ENCODE results near the gene NMRK2.
"Not testable (repeated sequence)": the region's sequence is repeated elsewhere in the genome, so short reads cannot be mapped to it uniquely, and the experiment has no call there.

Gene NMRK2

DNA sequence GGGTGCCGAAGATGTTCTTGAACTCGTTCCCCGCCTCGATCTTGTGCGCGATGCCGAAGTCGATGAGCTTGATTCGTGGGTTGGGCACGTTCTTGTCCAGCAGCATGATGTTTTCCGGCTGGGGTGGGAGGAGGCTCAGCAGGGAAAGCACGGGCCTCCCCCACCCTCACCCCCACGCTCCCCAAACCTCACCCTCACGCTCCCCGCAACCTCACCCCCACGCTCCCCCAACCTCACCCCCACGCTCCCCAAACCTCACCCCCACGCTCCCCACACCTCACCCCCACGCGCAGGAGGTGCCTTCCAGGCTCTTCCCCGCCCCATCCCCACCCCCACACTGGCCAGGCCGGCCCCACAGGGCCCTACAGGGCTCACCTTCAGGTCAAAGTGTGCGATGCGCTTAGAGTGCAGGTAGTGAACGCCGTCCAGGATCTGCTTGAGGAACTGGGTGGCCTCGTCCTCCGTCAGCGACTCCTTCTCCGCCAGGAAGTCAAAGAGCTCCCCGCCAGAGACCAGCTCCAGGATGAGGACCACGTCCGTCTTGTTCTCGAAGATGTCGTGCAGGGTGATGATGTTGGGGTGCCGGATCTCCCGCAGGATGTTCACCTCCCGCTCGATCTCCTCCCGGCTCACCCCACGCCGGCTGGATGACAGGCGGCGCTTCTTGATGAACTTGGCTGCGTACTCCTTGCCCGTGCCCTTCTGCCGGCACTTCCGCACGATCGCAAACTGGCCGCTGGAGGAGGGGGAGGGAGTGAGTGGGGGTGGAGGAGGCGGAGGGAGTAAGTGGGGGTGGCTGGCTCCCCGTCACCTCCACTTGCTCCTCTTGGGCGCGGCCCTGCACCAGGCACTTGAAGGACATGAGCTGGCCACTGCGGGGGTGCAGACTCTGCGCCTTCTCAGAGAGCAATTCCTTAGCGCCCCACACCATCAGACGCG, 31.7 kb downstream of the NMRK2 start:
- no peak for DNase-seq

DNA sequence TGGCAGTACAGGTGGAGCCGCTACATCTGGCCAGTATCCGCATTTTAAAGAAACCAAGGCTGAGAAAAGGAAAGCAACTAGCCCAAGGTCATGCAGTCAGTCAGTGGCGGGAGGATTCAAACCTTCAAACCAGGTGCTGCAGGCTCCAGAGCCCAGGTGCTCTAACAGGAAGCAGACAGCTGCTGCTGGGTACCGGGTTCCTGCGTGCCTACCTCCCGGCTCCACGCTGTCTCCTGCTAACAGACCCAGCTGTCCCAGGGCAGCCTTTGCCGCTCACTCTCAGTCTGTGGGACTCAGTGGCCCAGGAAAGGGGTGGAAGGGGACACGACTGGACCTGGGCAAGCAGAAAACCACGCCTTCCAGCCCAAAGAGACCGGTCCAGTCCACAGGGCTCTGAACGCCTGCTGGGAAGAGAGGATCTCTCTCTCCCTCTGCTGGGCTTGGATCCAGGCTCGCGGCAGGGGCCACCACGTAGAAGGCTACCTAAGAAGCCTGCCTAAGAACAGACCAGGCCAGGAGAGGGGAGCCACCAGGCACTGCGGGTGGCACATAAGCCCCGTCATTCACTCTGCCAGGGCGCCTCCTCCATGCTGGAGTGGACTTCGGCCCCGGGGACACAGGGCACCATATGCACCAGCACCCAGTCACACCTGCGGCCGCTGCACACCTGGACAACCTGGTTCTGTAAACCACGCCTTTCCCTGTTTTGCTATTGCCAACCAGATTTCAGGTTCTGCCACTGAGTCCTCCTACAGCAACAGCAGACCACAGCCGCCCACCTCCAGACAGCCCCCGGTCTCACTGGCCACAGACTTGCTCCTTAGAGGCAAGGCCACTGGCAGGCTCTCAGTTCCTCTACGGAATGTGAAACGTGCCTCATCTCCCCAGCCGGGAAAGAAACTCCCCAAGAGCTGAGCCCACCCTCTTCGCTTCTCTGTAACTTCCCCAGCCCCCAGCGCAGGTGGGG, 33.5 kb downstream of the NMRK2 start:
- no peak for DNase-seq

DNA sequence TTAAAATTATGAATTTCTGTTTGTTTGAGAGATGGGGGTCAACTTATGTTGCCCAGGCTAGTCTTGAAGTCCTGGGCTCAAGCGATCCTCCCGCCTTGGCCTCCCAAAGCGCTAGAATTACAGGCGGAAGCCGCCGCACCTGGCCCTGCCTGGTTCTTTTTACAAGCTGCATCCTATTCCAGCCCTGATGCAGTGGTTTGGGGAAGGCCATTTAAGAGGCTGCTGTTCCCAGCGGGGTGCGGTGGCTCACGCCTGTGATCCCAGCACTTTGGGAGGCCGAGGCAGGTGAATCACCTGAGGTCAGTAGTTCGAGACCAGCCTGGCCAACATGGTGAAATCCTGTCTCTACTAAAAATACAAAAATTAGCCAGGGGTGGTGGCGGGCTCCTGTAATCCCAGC, 35.1 kb downstream of the NMRK2 start:
- not testable (repeated sequence) for DNase-seq

DNA sequence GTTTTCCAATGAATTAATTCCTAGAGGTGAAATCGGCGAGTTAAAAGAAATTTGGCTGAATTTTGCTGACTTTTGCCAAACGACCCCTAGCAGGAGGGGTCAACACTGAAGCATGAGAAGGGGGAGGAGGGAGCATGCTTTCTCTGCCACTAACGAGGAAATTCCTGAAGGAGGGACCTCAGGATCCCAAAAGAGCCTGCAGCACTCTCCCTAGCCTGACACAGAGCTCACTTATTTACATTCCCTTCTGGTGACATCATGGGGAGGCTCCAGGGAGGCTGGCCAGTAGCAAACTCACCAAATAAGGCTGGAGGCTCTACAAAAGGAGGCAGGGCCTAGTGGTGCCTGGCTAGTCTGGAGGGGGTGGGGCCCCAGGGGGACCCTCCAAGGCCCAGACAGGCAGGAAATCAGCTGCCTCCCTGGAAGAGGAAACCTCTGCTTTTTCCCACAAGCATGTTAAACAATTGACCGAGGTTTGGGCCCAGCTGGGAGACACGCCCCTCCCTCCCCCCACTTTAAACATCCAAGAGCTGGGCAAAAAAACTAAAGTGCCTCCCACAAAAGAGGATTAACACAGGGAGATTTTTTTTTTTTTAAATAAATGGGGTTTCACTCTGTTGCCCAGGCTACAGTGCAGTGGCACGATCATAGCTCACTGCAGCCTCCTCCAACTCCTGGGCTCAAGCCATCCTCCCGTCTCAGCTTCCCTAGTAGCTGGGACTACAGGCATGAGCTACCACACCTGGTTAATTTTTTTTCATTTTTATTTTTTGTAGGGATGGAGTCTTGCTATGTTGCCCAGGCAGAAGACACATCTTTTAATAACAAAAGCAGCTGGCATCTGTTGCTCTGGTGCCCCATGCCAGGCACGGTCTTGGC, 35.9 kb downstream of the NMRK2 start:
- DNase-seq = no peak

DNA sequence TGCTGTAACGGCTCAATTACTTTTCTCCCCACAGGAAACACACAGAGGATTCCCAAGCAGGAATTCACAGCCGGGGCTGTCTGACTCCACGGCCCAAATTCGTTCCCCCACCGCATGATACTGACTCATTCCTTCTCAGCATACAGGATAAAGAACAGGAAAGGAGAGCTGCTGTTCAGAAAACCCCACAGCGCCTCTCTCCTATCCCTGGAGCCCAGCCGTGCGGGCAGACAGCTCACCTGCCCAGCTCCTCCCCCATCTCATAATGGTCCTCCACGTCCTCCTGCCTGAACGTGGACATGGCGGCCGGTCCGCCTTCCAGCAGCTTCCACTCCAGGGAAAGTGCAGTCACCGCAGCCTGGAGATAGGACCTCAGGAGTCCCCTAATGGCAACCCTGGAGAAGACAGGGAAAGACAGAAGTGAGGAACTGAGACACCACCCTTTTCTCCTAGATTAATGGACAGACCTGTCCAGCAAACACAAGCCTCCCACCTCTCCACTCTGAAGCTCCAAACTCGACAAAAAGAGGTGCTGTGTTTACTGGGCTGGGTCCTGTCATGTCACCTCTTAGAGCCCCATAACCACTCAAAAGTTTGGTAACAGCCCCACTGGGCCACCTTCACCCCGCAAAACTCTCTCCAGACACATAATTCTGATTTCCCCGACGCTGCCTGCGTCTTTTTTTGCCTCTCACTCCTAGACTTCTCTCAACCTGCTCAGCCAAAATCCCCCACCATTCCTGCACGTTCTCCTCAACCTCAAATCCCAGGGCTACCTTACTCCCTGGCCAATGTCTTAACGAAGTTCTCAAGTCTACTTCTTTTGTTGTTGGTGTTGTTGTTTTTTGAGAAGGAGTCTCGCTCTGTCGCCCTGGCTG, 36.8 kb downstream of the NMRK2 start:
- no peak for DNase-seq

DNA sequence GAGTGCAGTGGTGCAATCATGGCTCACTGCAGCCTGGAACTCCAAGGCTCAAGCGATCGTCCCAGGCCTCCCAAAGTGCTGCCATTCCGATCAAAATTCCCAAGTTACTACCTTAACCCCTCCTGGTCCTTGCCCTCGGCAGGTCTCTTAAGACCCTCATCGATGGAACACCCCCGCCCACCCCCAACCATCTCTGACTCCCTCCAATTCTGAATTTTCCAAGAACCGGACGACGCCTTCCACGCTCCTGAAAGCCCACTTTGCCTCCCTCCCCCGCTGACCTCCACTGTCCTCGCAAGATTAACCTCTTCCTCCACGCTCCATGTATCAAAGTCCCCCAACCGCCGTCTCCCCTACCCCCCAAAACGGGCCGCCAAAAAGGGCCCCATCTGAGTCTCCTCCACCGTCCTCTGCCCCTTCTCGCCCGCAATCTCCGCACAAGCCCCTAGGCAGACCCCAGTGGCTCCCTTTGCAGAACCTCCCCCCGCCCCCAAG, 37.5 kb downstream of the NMRK2 start:
- DNase-seq = no peak

DNA sequence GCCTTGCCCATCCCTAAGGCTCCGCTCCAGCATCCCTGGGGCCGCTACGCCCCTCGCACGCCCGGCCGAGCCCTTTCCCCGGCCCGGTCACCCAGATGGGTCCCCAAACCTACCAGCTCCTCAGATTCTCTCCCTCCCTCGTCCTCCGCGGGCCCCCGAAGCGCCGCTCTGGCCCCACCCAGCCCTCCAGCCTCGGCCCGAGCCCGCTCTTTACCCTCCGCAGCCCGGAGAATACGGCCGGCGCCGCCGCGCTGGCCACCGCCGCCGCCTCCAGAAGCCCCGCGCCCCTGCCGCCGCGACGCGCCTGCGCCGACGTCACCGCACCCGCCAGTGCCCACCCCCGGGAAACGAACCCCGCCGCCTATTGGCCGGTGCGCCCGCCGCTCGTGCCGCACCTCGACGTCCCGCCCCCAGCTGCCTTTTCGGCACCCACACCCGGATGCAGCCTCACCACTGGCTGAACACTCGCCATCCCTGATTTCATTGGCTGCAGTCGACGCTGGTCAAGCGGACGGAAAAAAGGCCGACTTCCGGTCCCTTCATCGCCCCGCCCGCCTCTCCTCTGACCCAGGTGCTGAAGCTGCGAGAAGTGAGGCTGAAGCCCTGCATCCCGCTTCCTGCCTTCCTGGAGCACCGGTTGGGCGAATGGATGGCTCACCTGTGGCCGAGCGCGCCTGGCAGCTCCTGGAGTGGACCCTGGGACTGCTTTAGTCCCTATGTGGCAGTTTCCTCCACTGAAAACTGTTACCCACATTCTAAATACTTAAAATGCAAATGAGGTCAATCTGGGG, 38.1 kb downstream of the NMRK2 start, which contains the start of gene DAPK3:
TSS of gene DAPK3 (minus strand) at position 292 of the 791 bp plus-strand sequence. CDS start 1,364 bp downstream, outside the sequence.
- peak; percentile 83 to 95 (median 85) for DNase-seq

DNA sequence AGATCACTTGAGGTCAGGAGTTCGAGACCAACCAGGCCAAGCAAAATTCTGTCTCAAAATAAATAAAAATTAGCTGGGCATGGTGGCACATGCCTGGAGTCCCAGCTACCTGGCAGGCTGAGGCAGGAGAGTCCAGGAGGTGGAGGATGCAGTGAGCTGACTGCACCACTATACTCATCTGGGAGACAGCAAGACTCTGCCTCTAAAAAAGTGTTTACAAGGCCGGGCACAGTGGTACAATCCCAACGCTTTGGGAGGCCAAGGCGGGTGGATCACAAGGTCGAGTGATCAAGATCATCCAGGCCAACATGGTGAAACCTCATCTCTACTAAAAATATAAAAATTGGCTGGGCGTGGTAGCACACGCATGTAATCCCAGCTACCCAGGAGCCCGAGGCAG, 42.3 kb downstream of the NMRK2 start:
- no peak for DNase-seq

DNA sequence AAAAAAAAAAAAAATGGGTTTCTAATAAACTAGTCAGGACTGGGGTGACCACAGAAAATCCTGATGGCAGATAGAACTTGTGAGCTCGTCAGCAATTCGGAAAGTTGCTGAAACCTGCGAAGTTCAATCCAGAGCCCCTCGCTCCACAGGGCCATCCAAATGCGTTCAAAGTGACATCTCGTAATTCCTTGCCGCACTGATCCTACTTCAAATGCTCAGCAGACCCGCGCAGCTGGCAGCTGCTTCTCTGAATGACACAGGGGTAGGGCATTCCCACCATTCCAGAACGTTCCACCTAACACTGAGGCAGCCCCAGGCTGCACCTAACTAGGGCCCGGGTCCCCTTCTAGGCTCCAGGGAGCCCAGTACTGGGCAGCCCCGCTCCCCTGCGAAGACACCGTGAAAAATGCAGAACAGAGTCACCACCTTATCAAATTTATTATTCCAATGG, 42.8 kb downstream of the NMRK2 start:
- DNase-seq = peak in 1 of 5 donors; percentile 19

DNA sequence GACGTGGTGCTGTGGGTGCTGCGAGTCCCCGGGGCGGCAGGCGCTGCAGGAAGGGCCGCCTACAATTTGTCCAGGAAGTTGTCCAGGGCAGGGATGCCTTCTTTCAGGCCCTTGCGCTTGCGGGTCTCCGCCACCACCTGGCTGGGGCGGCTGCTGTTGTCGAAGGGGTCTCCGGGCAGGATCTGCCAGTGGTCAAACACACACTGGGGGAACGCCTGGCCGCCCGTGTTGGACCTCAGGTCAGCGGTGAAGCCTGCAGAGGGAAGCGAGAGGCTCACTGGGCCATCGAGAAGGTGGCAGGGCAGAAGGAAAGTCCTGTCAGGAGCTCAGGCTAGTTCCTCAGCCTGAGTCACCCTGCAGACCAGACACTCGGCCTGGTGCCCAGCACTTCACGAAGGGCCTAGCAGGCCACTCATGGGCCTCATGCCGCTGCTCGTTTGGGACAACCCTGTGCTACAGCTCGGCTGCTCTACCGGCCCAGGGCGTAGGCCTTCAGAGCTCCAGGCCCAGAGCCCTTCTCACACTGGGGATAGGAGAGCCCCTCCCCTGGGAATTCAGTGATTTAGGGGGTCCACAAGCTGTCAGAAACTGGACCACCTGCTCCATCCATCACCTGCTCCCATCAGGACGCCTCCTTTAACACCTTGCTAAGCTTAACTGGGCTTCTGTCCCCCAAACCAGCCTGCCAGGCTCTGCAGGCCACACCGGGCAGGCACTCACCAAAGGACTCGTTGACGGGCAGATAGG, 43.8 kb downstream of the NMRK2 start:
- DNase-seq = no peak

DNA sequence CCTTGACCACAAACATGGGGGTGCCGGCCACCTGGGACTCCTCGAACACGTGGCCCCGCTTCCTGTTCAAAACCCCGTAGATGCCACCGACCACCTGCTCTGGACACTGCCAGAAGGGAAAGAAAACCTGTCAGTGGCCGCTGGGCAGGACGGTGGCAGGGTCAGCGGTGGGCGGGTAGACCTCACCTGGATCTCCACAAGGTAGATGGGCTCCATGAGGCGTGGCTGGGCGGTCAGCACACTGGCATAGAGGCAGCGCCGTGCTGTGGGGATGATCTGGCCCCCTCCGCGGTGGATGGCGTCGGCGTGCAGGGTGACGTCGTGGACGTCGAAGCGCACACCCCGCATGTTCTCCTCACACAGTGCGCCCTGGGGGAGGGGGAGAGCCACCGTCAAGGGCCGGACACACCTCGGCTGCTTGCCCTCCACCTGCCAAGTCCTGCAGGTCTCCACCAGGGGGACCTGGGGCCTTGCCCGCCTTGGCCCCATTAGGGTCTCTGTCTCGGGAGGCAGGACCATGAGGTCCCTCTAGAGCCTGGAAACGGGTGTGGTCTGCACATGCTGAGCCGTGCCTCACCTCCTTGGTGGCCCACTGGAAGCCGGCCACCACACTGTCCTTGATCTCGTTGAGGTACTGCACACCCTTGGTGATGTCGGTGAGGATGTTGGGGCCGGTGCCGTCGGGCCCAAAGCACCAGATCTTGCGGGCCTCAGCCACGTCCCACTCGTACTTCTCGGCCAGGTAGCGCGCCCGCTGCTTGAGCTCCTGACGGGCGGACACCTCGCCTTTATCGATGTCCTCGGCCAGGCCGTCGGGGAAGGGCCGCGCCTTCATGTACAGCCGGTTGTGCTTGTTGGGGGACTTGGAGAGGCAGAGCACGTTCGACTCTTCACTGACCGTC, 44.6 kb downstream of the NMRK2 start:
- DNase-seq = peak in 1 of 5 donors; percentile 19

DNA sequence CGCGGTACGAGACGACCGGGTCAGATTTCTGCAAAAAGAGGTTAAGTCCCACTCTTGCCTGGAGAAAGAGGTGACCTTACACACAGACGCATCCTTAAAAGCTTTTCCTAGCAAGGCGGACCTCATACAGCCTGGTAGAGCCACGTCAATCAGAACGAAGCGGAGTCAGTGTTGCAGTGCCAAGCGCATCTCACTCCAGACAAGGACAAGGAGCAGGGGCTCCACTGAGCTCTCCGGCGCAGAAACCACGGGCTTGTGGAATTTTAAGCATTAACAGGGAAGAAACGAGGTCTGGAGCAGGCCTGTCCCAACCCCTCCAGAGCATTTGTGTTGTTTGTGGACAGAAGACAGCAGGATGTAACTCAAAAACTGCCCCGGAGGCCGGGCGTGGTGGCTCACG, 45.3 kb downstream of the NMRK2 start:
- DNase-seq = no peak

DNA sequence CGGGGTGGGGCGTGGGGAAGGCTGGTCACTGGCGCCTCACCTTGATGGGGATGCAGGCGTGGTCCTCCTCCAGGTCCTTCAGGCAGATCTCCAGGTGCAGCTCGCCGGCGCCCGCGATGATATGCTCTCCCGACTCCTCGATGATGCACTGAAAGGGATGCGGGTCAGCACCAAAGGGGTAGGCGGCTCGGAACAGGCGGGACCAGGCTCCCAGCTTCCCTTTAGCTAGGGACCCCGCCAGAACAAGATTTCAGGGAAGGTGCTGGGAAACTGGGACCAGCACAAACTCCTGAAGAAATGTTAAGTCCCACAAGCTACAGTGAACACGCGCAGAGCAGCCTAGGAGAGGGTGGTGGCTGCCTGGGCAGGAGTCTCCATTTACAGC, 46.4 kb downstream of the NMRK2 start:
- DNase-seq = peak in 1 of 5 donors; percentile 10

DNA sequence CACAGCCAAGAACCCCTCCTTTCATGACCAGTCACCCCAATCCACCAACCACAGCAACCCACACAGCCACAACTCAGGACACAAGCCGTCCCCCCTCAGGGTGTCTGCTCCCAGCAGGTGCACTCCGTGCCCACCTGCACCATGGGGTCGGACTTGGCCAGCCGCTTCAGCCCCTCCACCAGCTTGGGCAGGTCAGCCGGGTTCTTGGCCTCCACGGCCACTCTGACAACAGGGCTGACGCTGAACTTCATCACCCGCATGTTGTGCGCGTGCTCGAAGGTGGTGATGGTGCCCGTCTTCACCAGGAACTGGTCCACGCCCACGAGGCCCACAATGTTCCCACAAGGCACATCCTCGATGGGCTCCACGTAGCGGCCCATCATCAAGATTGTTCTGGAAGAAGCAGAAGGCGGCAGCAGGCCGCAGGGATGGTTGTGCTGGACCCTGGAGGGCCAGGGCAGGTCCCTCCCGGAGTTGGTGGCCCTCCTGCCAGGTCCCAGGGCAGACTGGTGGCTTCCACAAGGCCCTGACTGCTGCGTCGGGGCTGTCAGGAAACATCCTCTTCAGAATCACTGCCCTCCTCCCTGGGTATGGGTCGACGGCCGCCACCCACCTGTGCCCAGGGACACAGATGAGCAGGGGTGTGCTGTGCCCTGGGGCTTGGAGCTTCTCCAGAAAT, 46.9 kb downstream of the NMRK2 start:
- peak in 1 of 5 donors; percentile 9 for DNase-seq

DNA sequence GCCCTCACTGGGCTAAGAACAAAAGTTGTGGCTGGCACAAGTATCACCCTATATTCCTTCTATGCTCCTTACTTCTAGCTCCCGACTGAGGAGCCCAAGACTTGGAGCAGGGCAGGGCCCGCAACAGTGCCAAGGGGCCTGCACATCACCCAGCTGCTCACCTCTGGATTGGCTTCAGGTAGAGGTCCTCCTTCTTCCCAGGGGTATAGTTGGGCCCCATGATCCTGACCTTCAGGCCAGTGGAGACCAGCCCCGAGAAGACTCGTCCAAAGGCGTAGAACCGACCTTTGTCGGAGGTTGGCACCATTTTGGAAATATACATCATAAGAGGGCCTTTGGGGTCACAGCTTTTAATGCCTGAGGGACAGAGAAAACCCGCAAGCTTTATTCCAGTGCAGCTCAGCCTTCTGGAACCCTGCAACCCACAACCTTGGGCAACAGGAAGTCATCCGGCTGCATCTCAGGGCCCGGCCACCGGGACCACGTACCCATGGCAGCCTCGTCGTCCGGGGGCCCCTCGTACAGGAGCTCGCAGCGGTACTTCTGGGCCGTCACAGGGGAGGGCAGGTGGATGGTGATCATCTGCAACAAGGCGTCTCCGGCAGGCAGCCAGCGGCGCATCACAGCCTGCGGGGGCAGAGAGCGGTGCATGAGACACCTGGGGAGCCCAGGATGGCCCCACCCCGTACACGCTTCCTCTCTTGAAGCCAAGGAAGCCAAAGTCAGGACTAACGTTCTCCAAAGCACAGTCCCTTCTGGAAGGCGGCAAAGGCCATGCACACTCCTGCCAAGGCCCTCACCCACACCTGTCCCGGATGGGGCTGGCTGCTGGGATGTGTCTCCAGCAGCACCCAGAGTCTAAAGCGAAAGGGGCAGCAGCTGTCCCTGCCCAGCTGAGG, 47.7 kb downstream of the NMRK2 start:
- peak in 1 of 5 donors; percentile 11 for DNase-seq

DNA sequence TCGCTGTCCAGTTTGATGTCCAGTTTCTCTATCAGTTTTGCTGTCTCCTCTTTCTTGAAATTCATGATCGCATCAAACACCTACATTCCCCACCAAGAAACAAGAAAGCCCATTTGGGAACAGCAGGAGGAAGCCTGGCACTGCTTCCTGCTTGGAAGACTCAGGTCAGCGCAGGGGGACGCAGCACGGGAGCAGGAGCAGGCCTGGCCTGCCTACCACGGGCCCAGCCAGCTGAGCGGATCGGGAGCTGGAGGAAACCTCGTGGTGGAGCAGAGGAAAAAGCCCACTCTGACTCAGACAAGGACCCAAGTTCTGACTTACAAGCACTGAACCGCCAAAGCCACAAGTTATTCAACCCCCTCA, 48.5 kb downstream of the NMRK2 start:
- DNase-seq = no peak
